CD14-positive monocyte (primary cell): Measurements from ENCODE around the gene FRS2. TPM values are rescaled to one million over a fixed set of nuclear protein-coding genes. Genes with fewer than 3 reads are reported as not detected.

ENCODE experiments used
- DNase-seq, 3 donors: peaks; one replicate each; pipeline ENCODE4 v3.0.0-alpha.2; 2011 to 2022
- H2AFZ ChIP-seq: 2 replicates; pipeline ENCODE4 v1.6.0; 2012; ENCODE audit warnings: mild to moderate bottlenecking, low read depth, low read length, inconsistent platforms; ENCODE audit not compliant: insufficient read depth, poor library complexity, severe bottlenecking
- H3K27ac ChIP-seq, 2 donors: 1 replicate in 1 of 2; 2 replicates in 1 of 2; pipeline ENCODE4 v1.5.1; 2012 to 2013; ENCODE audit warnings: low read length in 2 of 2, control low read depth in 1 of 2, inconsistent platforms in 1 of 2, low read depth in 1 of 2, mild to moderate bottlenecking in 1 of 2
- H3K27me3 ChIP-seq, 2 donors: one replicate each; pipeline versions ENCODE4 v1.6.0 to v1.6.1; 2011 to 2013; ENCODE audit warnings: low read length in 2 of 2; ENCODE audit not compliant: control insufficient read depth in 2 of 2, insufficient read depth in 2 of 2
- H3K36me3 ChIP-seq, 2 donors: replicated peaks in 1 of 2; 1 replicate in 1 of 2; 2 replicates in 1 of 2; pipeline versions ENCODE4 v1.5.1 to v1.6.1; 2012 to 2013; ENCODE audit warnings: low read length in 2 of 2, control low read depth in 1 of 2, inconsistent platforms in 1 of 2, mild to moderate bottlenecking in 1 of 2; ENCODE audit not compliant: insufficient read depth in 2 of 2, control insufficient read depth in 1 of 2
- H3K4me1 ChIP-seq, 2 donors: 1 replicate in 1 of 2; 2 replicates in 1 of 2; pipeline versions ENCODE4 v1.5.1 to v1.6.1; 2012 to 2013; ENCODE audit warnings: low read length in 2 of 2, control low read depth in 1 of 2, inconsistent platforms in 1 of 2, mild to moderate bottlenecking in 1 of 2, moderate library complexity in 1 of 2; ENCODE audit not compliant: insufficient read depth in 2 of 2, control insufficient read depth in 1 of 2
- H3K4me2 ChIP-seq: replicated peaks from 2 replicates; pipeline ENCODE3; 2012; ENCODE audit warnings: low read length, moderate library complexity, mild to moderate bottlenecking; ENCODE audit not compliant: poor library complexity, severe bottlenecking; ENCODE audit errors: extremely low read depth
- H3K4me3 ChIP-seq, 3 experiments: fragments of 200-600 bp in 1 of 3; sonication (generic) in 1 of 3; replicated peaks in 1 of 3; 1 replicate in 2 of 3; 2 replicates in 1 of 3; pipeline ENCODE4 v1.5.1; 2011 to 2013; ENCODE audit warnings: low read length in 3 of 3, mild to moderate bottlenecking in 3 of 3, control low read depth in 2 of 3, low read depth in 2 of 3, inconsistent platforms in 1 of 3, moderate library complexity in 1 of 3
- H3K79me2 ChIP-seq: 2 replicates; pipeline ENCODE4 v1.6.0; 2012; ENCODE audit warnings: mild to moderate bottlenecking, control low read depth, inconsistent platforms, low read length, moderate library complexity; ENCODE audit not compliant: insufficient read depth
- H3K9ac ChIP-seq: 2 replicates; pipeline ENCODE4 v1.6.0; 2017; ENCODE audit warnings: low read length, mild to moderate bottlenecking; ENCODE audit not compliant: insufficient read depth, poor library complexity, severe bottlenecking
- H3K9me3 ChIP-seq, 2 donors: replicated peaks in 1 of 2; 1 replicate in 1 of 2; 2 replicates in 1 of 2; pipeline versions ENCODE4 v1.5.1 to v1.6.1; 2012 to 2013; ENCODE audit warnings: low read length in 2 of 2, control low read depth in 1 of 2; ENCODE audit not compliant: control insufficient read depth in 1 of 2, insufficient read depth in 1 of 2
- H4K20me1 ChIP-seq: 2 replicates; pipeline ENCODE4 v1.6.0; 2012; ENCODE audit warnings: mild to moderate bottlenecking, low read length, control low read depth, moderate library complexity; ENCODE audit not compliant: insufficient read depth
- H3K27ac Mint-ChIP-seq, 7 donors: one replicate each; pipeline ENCODE4 v1.8.0; 2020; ENCODE audit warnings: mild to moderate bottlenecking in 7 of 7, mixed read lengths in 7 of 7, moderate library complexity in 6 of 7, inconsistent platforms in 2 of 7
- H3K27me3 Mint-ChIP-seq, 3 donors: one replicate each; pipeline ENCODE4 v1.8.0; 2021 to 2022; ENCODE audit warnings: low read depth in 3 of 3, mild to moderate bottlenecking in 3 of 3, mixed read lengths in 3 of 3, moderate library complexity in 3 of 3, inconsistent platforms in 1 of 3
- H3K36me3 Mint-ChIP-seq, 2 donors: one replicate each; pipeline ENCODE4 v1.8.0; 2020; ENCODE audit warnings: mixed read lengths in 2 of 2, inconsistent platforms in 1 of 2, mild to moderate bottlenecking in 1 of 2
- H3K4me1 Mint-ChIP-seq: one replicate; pipeline ENCODE4 v1.8.0; 2020; ENCODE audit warnings: mild to moderate bottlenecking, mixed read lengths
- H3K4me3 Mint-ChIP-seq, 2 donors: one replicate each; pipeline ENCODE4 v1.8.0; 2020; ENCODE audit warnings: mild to moderate bottlenecking in 2 of 2, mixed read lengths in 2 of 2, moderate library complexity in 1 of 2
- H3K9me3 Mint-ChIP-seq, 7 donors: one replicate each; pipeline ENCODE4 v1.8.0; 2020 to 2022; ENCODE audit warnings: mixed read lengths in 7 of 7, mild to moderate bottlenecking in 6 of 7, moderate library complexity in 6 of 7, inconsistent platforms in 2 of 7
- WGBS: methylation state at CpG from one replicate; pipeline ENCODE4 v1.1.5; 2013; ENCODE audit warnings: missing lambda C conversion rate; ENCODE audit not compliant: insufficient coverage; 5-methylcytosine and 5-hydroxymethylcytosine counted together
- intact Hi-C, 2 donors: fragments of 100-400 bp; cut with micrococcal nuclease; formaldehyde crosslinking; loops; one replicate each; pipeline versions ENCODE4 v1.15.0 to v1.15.1; 2023
- polyA plus RNA-seq, 3 donors: library from polyadenylated mRNA; depleted of rRNA in 1 of 3; unstranded in 2 of 3; stranded (reverse) in 1 of 3; fragments of 300-500 nt in 2 of 3; fragments of >200 nt in 1 of 3; fragmentation: Illumina TruSeq in 2 of 3; gene quantifications; 1 replicate in 2 of 3; 2 replicates in 1 of 3; pipeline ENCODE4 v1.2.3, GENCODE V29; 2012 to 2021
- TF ChIP-seq, protein P1 (sequence below): fragments of 200-600 bp; IDR thresholded peaks from one replicate; pipeline ENCODE4 v1.8.0; 2022; ENCODE audit warnings: antibody characterized with exemption, mild to moderate bottlenecking

The FRS2 gene
- polyA plus RNA-seq, 3 donors, result 6.8 to 13.6 (median 13.0) TPM

DNA sequence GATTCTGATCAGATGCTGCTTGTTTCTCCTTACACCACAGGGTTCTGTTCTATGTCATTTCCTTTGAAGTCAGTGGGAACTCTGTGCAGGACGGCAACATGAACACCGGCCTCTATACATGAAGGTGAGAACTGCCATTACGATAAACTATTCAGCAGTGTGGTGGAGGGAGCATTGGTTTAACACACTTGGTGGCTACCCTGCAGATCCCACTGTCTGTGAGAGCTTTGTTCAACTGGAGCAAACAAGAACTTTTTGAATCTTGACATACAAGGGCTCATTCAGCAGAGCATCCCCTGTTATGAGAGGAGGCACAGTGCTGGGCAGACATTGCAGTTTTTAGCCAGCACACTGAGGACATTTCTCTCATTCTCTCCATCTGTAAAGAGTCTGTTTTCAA, 10.7 kb upstream of the FRS2 start:
- Mint-ChIP-seq H3K36me3 (no peaks in the 10 kb centered on the region), H3K27ac (no peak overlapping the region), H3K4me3 (no peak overlapping the region), H3K27me3 (peaks cover 0 to 2% (median 0%) of the 10 kb centered on the region in 3 donors), H3K4me1 (peaks cover 2% of the 10 kb centered on the region), H3K9me3 (peaks cover 0 to 2% (median 0%) of the 10 kb centered on the region in 7 donors)
- Histone ChIP-seq H3K27ac (no peak overlapping the region), H3K9me3 (no peaks in the 10 kb centered on the region), H3K79me2 (no peaks in the 10 kb centered on the region), H3K27me3 (no peaks in the 10 kb centered on the region), H3K4me1 (no peaks in the 10 kb centered on the region), H3K36me3 (no peaks in the 10 kb centered on the region), H3K9ac (no peak overlapping the region), H4K20me1 (no peaks in the 10 kb centered on the region), H2AFZ (no peak overlapping the region), H3K4me2 (no peak overlapping the region), H3K4me3 (no peak overlapping the region)
- DNase-seq, result no peak
- TF ChIP-seq, protein P1, sequence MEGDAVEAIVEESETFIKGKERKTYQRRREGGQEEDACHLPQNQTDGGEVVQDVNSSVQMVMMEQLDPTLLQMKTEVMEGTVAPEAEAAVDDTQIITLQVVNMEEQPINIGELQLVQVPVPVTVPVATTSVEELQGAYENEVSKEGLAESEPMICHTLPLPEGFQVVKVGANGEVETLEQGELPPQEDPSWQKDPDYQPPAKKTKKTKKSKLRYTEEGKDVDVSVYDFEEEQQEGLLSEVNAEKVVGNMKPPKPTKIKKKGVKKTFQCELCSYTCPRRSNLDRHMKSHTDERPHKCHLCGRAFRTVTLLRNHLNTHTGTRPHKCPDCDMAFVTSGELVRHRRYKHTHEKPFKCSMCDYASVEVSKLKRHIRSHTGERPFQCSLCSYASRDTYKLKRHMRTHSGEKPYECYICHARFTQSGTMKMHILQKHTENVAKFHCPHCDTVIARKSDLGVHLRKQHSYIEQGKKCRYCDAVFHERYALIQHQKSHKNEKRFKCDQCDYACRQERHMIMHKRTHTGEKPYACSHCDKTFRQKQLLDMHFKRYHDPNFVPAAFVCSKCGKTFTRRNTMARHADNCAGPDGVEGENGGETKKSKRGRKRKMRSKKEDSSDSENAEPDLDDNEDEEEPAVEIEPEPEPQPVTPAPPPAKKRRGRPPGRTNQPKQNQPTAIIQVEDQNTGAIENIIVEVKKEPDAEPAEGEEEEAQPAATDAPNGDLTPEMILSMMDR, result no peak
- intact Hi-C loops, result no loop called here
- 100% methylated on average over 2 of the region's 3 CpGs for WGBS

DNA sequence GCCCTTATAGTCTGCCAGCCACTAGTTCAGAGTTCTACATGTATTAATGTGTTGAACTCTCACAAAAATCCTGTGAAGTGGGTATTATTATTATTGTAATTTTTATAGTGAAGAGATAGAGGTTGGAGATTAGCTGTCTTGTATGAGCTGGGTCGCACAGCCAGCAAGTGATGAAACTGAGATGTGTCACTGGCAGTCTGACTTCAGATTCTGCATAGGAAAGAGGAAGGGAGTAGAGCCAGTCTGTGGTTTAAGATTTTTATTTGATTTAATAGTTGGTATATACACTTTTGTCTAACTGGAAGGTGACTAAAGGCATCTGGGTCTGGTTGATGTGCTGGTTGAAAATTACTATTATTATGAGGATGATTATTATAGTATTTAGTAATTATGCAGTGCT, 5.8 kb upstream of the FRS2 start:
- no peaks in the 10 kb centered on the region for H4K20me1 ChIP-seq
- no peak overlapping the region for H3K4me2 ChIP-seq
- peaks cover 22% of the 10 kb centered on the region for H3K4me1 Mint-ChIP-seq
- H3K27ac Mint-ChIP-seq, result peak overlapping the region in 1 of 7 donors; percentile 80
- H3K9me3 Mint-ChIP-seq, result no peaks in the 10 kb centered on the region
- H3K27me3 ChIP-seq, result no peaks in the 10 kb centered on the region
- H3K9me3 ChIP-seq, result no peaks in the 10 kb centered on the region
- no peaks in the 10 kb centered on the region for H3K36me3 Mint-ChIP-seq
- H3K79me2 ChIP-seq, result no peaks in the 10 kb centered on the region
- intact Hi-C loops, result no loop called here
- H2AFZ ChIP-seq, result no peak overlapping the region
- DNase-seq, result peak; percentile 39 to 49 (median 45)
- H3K9ac ChIP-seq, result no peak overlapping the region
- no peak overlapping the region for H3K4me3 ChIP-seq
- TF ChIP-seq, protein P1, result no peak
- 6% methylated on average over 1 of the region's 1 CpG for WGBS
- H3K27ac ChIP-seq, result no peak overlapping the region
- no peaks in the 10 kb centered on the region for H3K36me3 ChIP-seq
- no peaks in the 10 kb centered on the region for H3K27me3 Mint-ChIP-seq
- H3K4me1 ChIP-seq, result peaks cover 13 to 17% of the 10 kb centered on the region in 2 donors
- no peak overlapping the region for H3K4me3 Mint-ChIP-seq
